ENCODE measurements around the gene ASB16. TPM values are rescaled to one million over a fixed set of nuclear protein-coding genes. Genes with fewer than 3 reads are reported as not detected.
"Not testable (repeated sequence)": the region's sequence is repeated elsewhere in the genome, so short reads cannot be mapped to it uniquely, and the experiment has no call there.

Gene ASB16
- total RNA-seq, 3 donors from 2014 or later (not counting 1 experiment from before 2014, with no cell fraction given) = not detected

DNA sequence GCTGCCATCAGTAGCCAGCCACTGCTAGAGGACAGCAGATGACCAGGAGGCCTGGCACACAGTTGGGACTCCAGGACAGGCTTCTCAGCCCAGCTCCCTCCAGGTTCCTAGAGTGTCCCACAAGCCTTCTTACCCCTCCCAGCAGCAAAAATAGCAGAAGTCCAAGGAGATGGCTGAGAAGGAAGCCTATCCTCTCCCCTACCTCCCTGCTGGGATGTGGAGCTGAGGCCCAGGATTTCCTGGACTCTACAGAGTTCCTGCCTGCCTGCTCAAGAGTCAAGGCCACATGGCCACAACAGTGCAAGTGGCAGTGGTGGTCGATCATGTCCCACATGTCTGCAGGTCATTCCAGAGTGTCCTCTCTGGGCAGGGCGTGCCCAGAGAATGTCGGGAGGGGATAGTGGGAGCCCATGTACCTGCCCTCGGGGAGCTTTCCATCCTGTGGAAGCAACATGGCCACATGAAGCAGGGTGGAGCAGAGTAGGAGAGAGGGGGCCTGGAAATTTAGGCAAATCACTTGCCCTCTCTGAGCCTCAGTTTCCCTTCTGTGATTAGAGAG is 36.5 kb upstream of the ASB16 start:
- intact Hi-C loops (cut with micrococcal nuclease) = no loop called here
- Histone ChIP-seq H3K9me3 (ENCODE audit: control insufficient read depth, insufficient read depth, low read length) (no peaks in the 10 kb centered on the region), H3K27me3 (ENCODE audit: control insufficient read depth, insufficient read depth, low read length) (peaks cover 9% of the 10 kb centered on the region), H3K36me3 (ENCODE audit: control insufficient read depth, insufficient read depth, low read length) (no peaks in the 10 kb centered on the region), H3K27ac (ENCODE audit: low read length) (no peak overlapping the region), H3K4me1 (ENCODE audit: control insufficient read depth, insufficient read depth, low read length) (no peaks in the 10 kb centered on the region), H3K4me3 (ENCODE audit: low read length) (no peak overlapping the region)
- TF ChIP-seq, protein P1, sequence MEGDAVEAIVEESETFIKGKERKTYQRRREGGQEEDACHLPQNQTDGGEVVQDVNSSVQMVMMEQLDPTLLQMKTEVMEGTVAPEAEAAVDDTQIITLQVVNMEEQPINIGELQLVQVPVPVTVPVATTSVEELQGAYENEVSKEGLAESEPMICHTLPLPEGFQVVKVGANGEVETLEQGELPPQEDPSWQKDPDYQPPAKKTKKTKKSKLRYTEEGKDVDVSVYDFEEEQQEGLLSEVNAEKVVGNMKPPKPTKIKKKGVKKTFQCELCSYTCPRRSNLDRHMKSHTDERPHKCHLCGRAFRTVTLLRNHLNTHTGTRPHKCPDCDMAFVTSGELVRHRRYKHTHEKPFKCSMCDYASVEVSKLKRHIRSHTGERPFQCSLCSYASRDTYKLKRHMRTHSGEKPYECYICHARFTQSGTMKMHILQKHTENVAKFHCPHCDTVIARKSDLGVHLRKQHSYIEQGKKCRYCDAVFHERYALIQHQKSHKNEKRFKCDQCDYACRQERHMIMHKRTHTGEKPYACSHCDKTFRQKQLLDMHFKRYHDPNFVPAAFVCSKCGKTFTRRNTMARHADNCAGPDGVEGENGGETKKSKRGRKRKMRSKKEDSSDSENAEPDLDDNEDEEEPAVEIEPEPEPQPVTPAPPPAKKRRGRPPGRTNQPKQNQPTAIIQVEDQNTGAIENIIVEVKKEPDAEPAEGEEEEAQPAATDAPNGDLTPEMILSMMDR (IDR thresholded peaks at IDR 0.05) = no peak
- H3K27ac Mint-ChIP-seq = no peak overlapping the region
- no peaks in the 10 kb centered on the region for H3K9me3 Mint-ChIP-seq
- peak in 1 of 3 donors; percentile 5 for ATAC-seq
- no peaks in the 10 kb centered on the region for H3K36me3 Mint-ChIP-seq
- H3K4me3 Mint-ChIP-seq = no peak overlapping the region
- WGBS (ENCODE audit: insufficient coverage) = 79% methylated on average over 4 of the region's 4 CpGs
- no peak for DNase-seq
- H3K27me3 Mint-ChIP-seq (ENCODE audit: low read depth in 2 of 2) = peaks cover 11 to 15% of the 10 kb centered on the region in 2 donors
- no peaks in the 10 kb centered on the region for H3K4me1 Mint-ChIP-seq

DNA sequence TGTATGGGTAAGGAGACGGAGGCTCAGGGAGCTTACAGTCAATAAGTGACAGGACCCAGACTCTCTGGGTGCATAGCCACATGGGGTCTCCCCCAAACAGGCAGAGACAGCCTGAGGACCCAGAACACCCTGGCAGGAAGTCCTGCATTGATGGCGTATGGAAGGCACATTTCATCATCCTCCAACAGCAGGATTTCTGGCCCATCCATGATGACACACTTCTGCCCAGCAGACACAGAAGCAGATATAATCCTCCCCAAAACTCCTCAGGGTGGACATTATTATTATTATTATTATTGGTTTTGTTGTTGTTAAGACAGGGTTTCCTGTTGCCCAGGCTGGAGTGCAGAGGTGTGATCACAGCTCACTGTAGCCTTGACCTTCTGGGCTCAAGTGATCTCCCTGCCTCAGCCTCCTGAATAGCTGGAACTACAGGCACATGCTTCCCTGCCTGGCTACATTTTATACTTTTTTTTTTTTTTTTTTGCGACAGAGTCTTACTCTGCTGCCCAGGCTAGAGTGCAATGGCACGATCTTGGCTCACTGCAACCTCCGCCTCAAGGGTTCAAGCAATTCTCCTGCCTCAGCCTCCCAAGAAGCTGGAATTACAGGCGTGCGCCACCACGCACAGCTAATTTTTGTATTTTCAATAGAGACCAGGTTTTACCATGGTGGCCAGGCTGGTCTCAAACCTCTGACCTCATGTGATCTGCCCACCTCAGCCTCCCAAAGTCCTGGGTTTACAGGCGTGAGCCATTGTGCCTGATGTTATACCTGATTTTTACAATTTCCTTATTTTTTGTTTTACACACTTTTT is 35.5 kb upstream of the ASB16 start:
- Mint-ChIP-seq H3K27ac (no peak overlapping the region), H3K4me1 (no peaks in the 10 kb centered on the region), H3K4me3 (no peak overlapping the region), H3K36me3 (no peaks in the 10 kb centered on the region), H3K9me3 (no peaks in the 10 kb centered on the region), H3K27me3 (ENCODE audit: low read depth in 2 of 2) (peaks cover 11 to 15% of the 10 kb centered on the region in 2 donors)
- TF ChIP-seq, protein P1 (IDR thresholded peaks at IDR 0.05) = no peak
- Histone ChIP-seq H3K9me3 (ENCODE audit: control insufficient read depth, insufficient read depth, low read length) (no peaks in the 10 kb centered on the region), H3K4me3 (ENCODE audit: low read length) (no peak overlapping the region), H3K27me3 (ENCODE audit: control insufficient read depth, insufficient read depth, low read length) (peaks cover 9% of the 10 kb centered on the region), H3K4me1 (ENCODE audit: control insufficient read depth, insufficient read depth, low read length) (no peaks in the 10 kb centered on the region), H3K36me3 (ENCODE audit: control insufficient read depth, insufficient read depth, low read length) (no peaks in the 10 kb centered on the region), H3K27ac (ENCODE audit: low read length) (no peak overlapping the region)
- no peak for ATAC-seq
- intact Hi-C loops (cut with micrococcal nuclease) = no loop called here
- no peak for DNase-seq
- 88% methylated on average over 9 of the region's 9 CpGs for WGBS (ENCODE audit: insufficient coverage)

DNA sequence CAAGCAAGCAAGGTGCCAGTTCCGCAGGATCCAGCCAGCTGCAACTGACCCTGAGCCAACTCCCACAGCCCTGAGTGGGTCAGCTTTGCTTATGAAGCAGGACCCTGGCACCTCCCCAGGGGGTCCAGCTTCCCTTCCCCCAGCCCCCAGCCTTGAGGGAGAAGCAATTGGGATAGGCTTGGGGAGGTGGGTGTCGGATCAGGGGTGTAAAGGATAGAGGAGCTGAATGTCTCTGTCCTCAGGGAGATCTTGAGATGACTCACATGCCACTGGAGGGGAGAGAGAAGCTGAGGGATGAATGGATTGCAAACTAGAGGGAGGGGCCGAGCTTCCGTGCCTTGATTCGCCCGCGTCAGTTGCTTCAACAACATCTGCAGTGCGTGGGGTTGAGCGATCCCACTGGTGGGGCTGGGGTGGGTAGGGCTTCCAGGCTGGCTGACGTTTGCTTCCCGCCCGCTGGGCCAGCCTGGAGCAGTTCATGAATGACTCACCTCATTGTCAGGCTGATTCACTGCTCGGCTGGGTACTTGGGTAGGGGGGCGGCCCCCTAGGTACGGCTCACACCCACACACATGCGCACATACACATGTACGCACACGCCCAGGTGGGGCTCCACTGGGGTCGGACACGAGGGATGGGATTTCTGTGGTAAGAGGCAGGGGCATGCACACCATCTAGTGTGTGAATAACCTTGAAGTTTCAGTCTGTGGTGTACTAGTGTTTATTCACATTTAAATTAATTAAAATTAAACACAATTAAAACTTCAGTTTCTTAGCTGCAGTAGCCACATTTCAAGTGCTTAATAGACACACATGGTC is 32.4 kb upstream of the ASB16 start:
- TF ChIP-seq, protein P1 (IDR thresholded peaks at IDR 0.05) = no peak
- Mint-ChIP-seq H3K36me3 (no peaks in the 10 kb centered on the region), H3K27ac (no peak overlapping the region), H3K9me3 (no peaks in the 10 kb centered on the region), H3K27me3 (ENCODE audit: low read depth in 2 of 2) (peaks cover 11 to 15% of the 10 kb centered on the region in 2 donors), H3K4me1 (peaks cover 0 to 6% of the 10 kb centered on the region in 2 donors), H3K4me3 (no peak overlapping the region)
- 28% methylated on average over 18 of the region's 20 CpGs for WGBS (ENCODE audit: insufficient coverage)
- DNase-seq (peak in 1 of 2 donors; percentile 43), ATAC-seq (no peak)
- intact Hi-C loops (cut with micrococcal nuclease) = no loop called here
- Histone ChIP-seq H3K27ac (ENCODE audit: low read length) (no peak overlapping the region), H3K9me3 (ENCODE audit: control insufficient read depth, insufficient read depth, low read length) (no peaks in the 10 kb centered on the region), H3K36me3 (ENCODE audit: control insufficient read depth, insufficient read depth, low read length) (no peaks in the 10 kb centered on the region), H3K4me3 (ENCODE audit: low read length) (no peak overlapping the region), H3K27me3 (ENCODE audit: control insufficient read depth, insufficient read depth, low read length) (peaks cover 9% of the 10 kb centered on the region), H3K4me1 (ENCODE audit: control insufficient read depth, insufficient read depth, low read length) (peaks cover 15% of the 10 kb centered on the region)

DNA sequence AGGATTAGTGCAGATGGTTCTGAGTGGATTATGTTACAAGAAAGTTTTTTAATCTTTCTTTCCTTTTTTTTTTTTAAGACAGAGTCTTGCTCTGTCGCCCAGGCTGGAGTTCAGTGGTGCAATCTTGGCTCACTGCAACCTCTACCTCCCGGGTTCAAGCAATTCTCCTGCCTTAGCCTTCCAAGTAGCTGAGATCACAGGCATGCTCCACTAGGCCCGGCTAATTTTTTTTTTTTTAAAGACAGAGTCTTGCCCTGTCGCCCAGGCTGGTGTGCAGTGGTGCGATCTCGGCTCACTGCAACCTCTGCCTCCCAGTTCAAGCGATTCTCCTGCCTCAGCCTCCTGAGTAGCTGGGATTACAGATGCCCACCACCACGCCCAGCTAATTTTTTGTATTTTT is 26.6 kb upstream of the ASB16 start:
- WGBS (ENCODE audit: insufficient coverage) = 93% methylated on average over 8 of the region's 8 CpGs
- intact Hi-C loops (cut with micrococcal nuclease); H3K27me3 ChIP-seq (ENCODE audit: control insufficient read depth, insufficient read depth, low read length); H3K36me3 ChIP-seq (ENCODE audit: control insufficient read depth, insufficient read depth, low read length); H3K27me3 Mint-ChIP-seq (ENCODE audit: low read depth in 2 of 2); H3K9me3 Mint-ChIP-seq; ATAC-seq; H3K4me3 ChIP-seq (ENCODE audit: low read length); H3K36me3 Mint-ChIP-seq; H3K9me3 ChIP-seq (ENCODE audit: control insufficient read depth, insufficient read depth, low read length); H3K4me1 Mint-ChIP-seq; H3K4me3 Mint-ChIP-seq; DNase-seq; H3K27ac ChIP-seq (ENCODE audit: low read length); H3K27ac Mint-ChIP-seq: not testable (repeated sequence)
- H3K4me1 ChIP-seq (ENCODE audit: control insufficient read depth, insufficient read depth, low read length) = peaks cover 15% of the 10 kb centered on the region

Measured in natural killer cell (primary cell).